HG02970 (cell line): Measurements from ENCODE around the gene HS3ST5.

ENCODE experiments used
- ATAC-seq: cut with Tn5 transposase; IDR thresholded peaks from one replicate; pipeline ENCODE4 v1.9.1; 2021; ENCODE audit warnings: mild to moderate bottlenecking, moderate library complexity, moderate number of reproducible peaks; ENCODE audit not compliant: unreplicated experiment, low FRiP score

The HS3ST5 gene

DNA sequence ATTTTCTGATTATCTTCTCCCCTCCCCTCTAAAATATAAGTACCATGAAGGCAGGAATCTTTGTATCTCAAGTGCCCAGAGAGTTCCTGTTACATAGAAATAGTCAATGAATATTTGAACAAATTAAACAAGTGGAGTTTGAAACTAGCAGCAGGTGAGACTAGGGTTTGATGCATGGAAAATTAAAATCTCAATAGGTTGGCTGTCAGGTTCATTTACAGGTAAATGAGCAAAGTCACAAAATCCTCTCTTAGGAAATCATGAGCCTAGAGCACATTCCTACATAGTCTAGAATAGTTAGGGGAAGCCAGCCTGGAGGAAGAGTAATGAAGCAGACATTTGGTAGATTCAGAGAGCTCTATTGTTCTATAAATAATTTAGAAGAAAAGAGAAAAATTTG, 140.4 kb downstream of the HS3ST5 start:
- ATAC-seq: no peak

- ATAC-seq: no peak
These were observed 141.9 kb downstream of the HS3ST5 start for GRCh38 chr6:114200891-114201290.

DNA sequence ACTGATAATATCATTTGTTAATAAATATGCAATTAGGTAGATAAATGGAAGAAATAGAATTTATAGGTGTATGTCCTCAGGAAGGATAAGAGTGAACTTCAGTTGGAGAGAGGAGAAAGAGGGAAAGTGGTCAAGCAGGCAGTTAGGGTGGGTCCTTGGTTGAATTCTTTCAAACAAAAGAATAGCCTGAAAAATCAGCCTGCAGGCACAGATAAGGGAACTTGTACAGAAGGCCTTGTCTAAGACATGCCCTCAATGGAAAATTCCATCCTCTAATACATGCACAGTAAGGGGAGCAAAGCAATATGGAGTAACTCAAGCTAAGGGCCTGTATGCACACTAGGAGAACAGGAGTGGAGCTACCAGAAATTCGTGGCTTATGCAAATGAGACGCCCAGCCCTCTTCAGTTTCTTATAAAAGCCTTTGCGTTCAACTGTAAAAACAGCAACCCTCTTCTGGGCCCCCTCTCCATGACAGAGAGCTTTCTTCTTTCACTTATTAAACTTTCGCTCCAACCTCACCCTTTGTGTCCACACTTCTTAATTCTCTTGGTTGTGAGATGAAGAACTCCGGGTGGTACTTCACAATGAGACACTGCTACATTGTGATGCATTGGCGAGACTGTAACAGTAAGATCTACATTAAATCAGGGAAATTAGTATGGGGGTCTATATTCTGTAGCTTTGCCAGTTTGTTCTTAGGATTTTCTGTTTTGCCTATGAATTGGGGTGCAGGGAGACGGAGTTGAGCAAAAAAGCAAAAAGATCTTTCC, 147.0 kb downstream of the HS3ST5 start:
- no peak for ATAC-seq

DNA sequence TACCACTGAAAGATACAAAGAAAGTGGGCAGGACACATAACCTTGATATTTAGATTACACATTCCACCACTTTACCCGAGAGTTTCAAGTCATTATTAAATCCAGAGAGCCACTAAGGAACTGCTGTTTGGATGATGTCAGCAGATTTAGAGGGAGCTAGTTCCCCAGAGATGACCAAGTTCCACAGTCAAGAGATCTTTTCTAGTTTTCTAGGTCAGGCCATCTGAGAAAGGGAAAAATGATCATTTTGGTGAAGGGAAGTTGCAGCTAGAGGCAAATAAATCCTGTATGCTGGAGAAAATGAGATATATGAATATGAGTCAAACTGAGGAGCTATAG, 147.8 kb downstream of the HS3ST5 start:
- no peak for ATAC-seq

GRCh38 chr6:114194362-114195026, 148.3 kb downstream of the HS3ST5 start:
- no peak for ATAC-seq

DNA sequence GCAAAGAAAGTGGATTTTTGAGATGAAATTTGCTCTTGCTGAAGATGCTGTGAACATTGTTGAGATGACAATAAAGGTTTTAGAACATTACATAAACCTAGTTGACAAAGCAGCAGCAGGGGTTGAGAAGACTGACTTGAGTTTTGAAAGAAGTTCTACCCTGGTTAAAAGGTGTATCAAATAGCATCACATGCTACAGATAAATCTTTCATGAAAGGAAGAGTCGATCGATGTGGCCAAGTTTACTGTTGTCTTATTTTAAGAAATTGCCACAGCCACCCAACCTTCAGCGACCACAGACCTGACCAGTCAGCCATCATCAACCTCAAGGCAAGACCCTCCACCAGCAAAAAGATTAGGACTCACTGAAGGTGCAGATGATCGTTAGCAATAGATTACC, 155.3 kb downstream of the HS3ST5 start:
- no peak for ATAC-seq

- ATAC-seq: no peak
These were observed 161.2 kb downstream of the HS3ST5 start for GRCh38 chr6:114181664-114182063.

DNA sequence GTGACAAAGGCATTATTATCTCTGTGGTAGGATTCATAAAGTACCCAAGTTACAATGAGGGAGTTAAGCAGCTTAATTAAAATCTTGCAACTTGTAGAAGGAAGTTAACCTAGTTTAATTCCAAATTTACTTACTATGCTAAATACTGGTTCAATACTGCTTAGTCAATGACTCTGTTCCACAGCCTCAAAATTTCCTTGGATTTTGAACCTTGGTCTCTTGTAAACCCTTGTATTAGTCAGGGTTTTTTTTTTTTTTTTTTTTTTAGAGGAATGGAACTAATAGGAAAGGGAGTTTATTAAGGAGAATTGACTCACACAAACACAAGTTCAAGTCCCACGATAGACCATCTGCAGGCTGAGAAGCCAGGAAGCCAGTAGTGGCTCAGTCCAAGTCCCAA, 163.4 kb downstream of the HS3ST5 start:
- no peak for ATAC-seq

GRCh38 chr6:114176726-114177125, 166.1 kb downstream of the HS3ST5 start:
- ATAC-seq: no peak

GRCh38 chr6:114172576-114173260, 170.1 kb downstream of the HS3ST5 start:
- no peak for ATAC-seq

- no peak for ATAC-seq
These were observed 171.3 kb downstream of the HS3ST5 start for GRCh38 chr6:114171473-114171872.

DNA sequence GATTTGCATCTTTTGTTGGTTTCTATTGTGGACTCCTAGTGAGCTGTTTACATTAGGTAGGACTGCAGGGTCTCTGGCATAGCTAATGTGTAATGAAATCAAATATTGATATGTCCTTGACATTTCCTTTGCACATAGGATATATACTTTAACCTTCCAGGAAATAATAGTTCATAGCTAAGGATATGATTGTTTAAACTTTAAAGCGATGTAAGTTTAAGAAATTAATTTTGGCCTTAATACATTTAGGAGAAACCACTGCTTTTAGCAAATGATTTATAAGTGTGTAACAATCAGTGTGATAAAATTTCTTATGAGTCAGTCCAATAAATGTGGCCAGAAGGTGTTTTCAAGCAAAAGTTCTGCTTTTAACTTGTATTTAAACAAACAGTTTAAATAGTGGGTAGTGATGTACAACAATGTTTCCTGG, 171.8 kb downstream of the HS3ST5 start:
- no peak for ATAC-seq

- ATAC-seq: no peak
These were observed 172.5 kb downstream of the HS3ST5 start for GRCh38 chr6:114170372-114170771.

DNA sequence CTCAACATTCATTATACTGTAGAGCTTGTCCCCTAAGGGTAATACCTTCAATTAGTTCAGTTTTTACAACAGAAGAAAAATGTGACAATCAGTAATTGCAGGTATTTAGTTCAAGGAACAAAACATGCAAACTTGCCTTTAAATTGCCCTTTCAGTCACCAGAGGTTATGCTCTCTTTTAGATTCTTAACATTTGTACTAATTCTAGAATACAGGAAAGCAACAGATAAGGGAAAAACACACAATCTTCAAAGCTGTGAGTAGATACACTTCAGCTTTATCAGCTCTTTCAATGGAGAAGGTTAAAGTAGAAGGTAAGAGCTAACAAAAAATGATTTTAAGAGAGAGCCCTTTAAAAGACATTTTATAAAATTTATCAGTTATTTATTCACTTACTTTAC, 173.1 kb downstream of the HS3ST5 start:
- no peak for ATAC-seq

GRCh38 chr6:114167583-114168576, 174.9 kb downstream of the HS3ST5 start:
- ATAC-seq: no peak

DNA sequence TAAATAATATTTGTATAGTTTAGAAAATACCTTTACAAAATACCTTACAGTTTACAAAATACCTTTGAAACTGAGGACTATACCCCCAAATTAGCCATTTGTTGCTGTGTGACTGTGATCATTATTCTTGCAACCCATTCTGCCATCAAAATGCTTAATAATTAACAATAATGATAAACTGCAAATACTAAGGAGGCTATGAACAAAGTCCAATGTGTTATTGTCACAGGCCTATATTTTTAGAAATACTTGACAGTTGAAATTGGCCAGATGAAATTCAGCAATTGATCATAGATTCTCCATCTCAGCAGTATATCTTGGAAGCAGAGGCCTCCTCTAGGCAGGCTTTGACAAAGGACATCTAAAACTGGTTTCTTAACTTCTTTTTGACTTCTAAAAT, 178.6 kb downstream of the HS3ST5 start:
- ATAC-seq: no peak

- no peak for ATAC-seq
These were observed 180.0 kb downstream of the HS3ST5 start for GRCh38 chr6:114162691-114163347.

GRCh38 chr6:114160881-114161280, 181.9 kb downstream of the HS3ST5 start:
- ATAC-seq: no peak

GRCh38 chr6:114159727-114160126, 183.1 kb downstream of the HS3ST5 start:
- no peak for ATAC-seq
